GM12891 (cell line): ENCODE results near the gene CPT1A.

Experiments
- PAX5 ChIP-seq: IDR thresholded peaks from 2 replicates; pipeline ENCODE4 v1.6.1; 2011; ENCODE audit warnings: low read length, moderate library complexity, mild to moderate bottlenecking; ENCODE audit not compliant: insufficient read depth, severe bottlenecking
- POLR2A ChIP-seq: IDR thresholded peaks from 2 replicates; pipeline ENCODE4 v1.6.1; 2011; ENCODE audit warnings: low read depth, low read length, control low read depth
- POLR2AphosphoS5 ChIP-seq: IDR thresholded peaks from 2 replicates; pipeline ENCODE4 v1.6.1; 2011; ENCODE audit warnings: low read depth, low read length, control low read depth
- POU2F2 ChIP-seq: IDR thresholded peaks from 2 replicates; pipeline ENCODE4 v1.6.1; 2011; ENCODE audit warnings: low read depth, mild to moderate bottlenecking, control low read depth, low read length, moderate library complexity
- SPI1 ChIP-seq: IDR thresholded peaks from 2 replicates; pipeline ENCODE4 v1.6.1; 2011; ENCODE audit warnings: low read depth, low read length, control low read depth
- TAF1 ChIP-seq: IDR thresholded peaks from 2 replicates; pipeline ENCODE4 v1.6.1; 2011; ENCODE audit warnings: low read depth, low read length, control low read depth

GRCh38 chr11:68863553-68864265 is 22.0 kb upstream of the CPT1A start:
- TF ChIP-seq POLR2A (no peak), TAF1 (no peak), POLR2AphosphoS5 (no peak), POU2F2 (no peak), SPI1 (no peak), PAX5 (no peak)
